Ovary (tissue), 9 donors: Measurements from ENCODE around the gene CRELD2. TPM values are rescaled to one million over a fixed set of nuclear protein-coding genes. Genes with fewer than 3 reads are reported as not detected.

Experiments
- DNase-seq, 5 donors: peaks; one replicate each; pipeline ENCODE4 v3.0.0-alpha.2; 2019 to 2020
- H3K27ac ChIP-seq, 2 donors: fragments of 200-600 bp; one replicate each; pipeline versions ENCODE4 v1.5.1 to v1.8.0; 2019 to 2022
- H3K27me3 ChIP-seq: fragments of 200-600 bp; one replicate; pipeline ENCODE4 v1.8.0; 2022
- H3K36me3 ChIP-seq: fragments of 200-600 bp; sonication (generic); one replicate; pipeline ENCODE4 v1.5.1; 2019
- H3K4me1 ChIP-seq: one replicate; pipeline ENCODE4 v1.8.1; 2013; ENCODE audit warnings: mild to moderate bottlenecking, moderate library complexity; ENCODE audit not compliant: insufficient read depth
- H3K4me3 ChIP-seq: fragments of 200-600 bp; sonication (generic); one replicate; pipeline ENCODE4 v1.5.1; 2017
- H3K9me3 ChIP-seq, 2 donors: fragments of 200-600 bp in 1 of 2; sonication (generic) in 1 of 2; one replicate each; pipeline versions ENCODE4 v1.5.1 to v1.8.1; 2013 to 2019; ENCODE audit warnings: mild to moderate bottlenecking in 1 of 2, moderate library complexity in 1 of 2
- EP300 ChIP-seq: sonication (generic); formaldehyde crosslinking; IDR thresholded peaks from one replicate; pipeline ENCODE4 v1.6.1; 2017; ENCODE audit warnings: antibody characterized with exemption
- POLR2A ChIP-seq: fragments of 450-650 bp; IDR thresholded peaks from one replicate; pipeline ENCODE4 v1.6.1; 2017; ENCODE audit warnings: antibody characterized with exemption, mild to moderate bottlenecking, moderate library complexity
- WGBS, 3 donors: extraction: QIAGEN DNeasy Blood & Tissue Kit in 1 of 3; methylation state at CpG; one replicate each; pipeline versions ENCODE4 v1.1.5 to v1.1.7; 2013 to 2017; 5-methylcytosine and 5-hydroxymethylcytosine counted together
- intact Hi-C, 4 donors: fragments of 100-400 bp; cut with DNase I; formaldehyde crosslinking; loops; one replicate each; pipeline versions ENCODE4 v1.11.0 to v1.15.1; 2022 to 2023
- polyA plus RNA-seq, 2 donors: library from polyadenylated mRNA; stranded (reverse); fragments of 200-250 nt in 1 of 2; fragments of 350-450 nt in 1 of 2; fragmentation: Illumina TruSeq in 1 of 2; extraction: RNeasy Lipid Tissue Mini Kit (QIAGEN cat#74804) in 1 of 2; gene quantifications; one replicate each; pipeline ENCODE4 v1.2.3, GENCODE V29; 2013 to 2014
- total RNA-seq, 7 donors: library from RNA; depleted of rRNA in 2 of 7; stranded (reverse); fragments of >200 nt in 2 of 7; fragmentation: NEBNext Ultra II Directional in 3 of 7; extraction: Animal tissue kit (Norgen Biotek cat#: 25700) in 3 of 7; gene quantifications; one replicate each; pipeline versions ENCODE4 v1.1.0 to v1.2.4, GENCODE V29; 2016 to 2023
- TF ChIP-seq, protein P1 (sequence below), 3 donors: fragments of 450-650 bp in 2 of 3; fragments of 200-600 bp in 1 of 3; IDR thresholded peaks; one replicate each; pipeline versions ENCODE4 v1.5.1 to v1.8.0; 2016 to 2022; ENCODE audit warnings: antibody characterized with exemption in 3 of 3, mild to moderate bottlenecking in 1 of 3
- donor health status: DM: no; HTN: no; CAD: no; lungs with moderate emphysema.
- donor health status: DM: no; HTN: no; CAD: no.
- donor health status: Bipolar disorder and iron deficiency.
- donor health status: DM: yes; HTN: yes; CAD: no.
- donor health status: DM: no; HTN: no; CAD: no.
- donor health status: DM: yes; HTN: yes; CAD: no.

Gene CRELD2
- total and polyA plus RNA-seq, 9 donors = 9.5 to 53.4 (median 24.6) TPM

GRCh38 chr22:49896201-49896600 is 22.2 kb upstream of the CRELD2 start:
- no peak for DNase-seq
- H3K27ac ChIP-seq = no peak overlapping the region
- H3K27me3 ChIP-seq = no peaks in the 10 kb centered on the region
- H3K9me3 ChIP-seq = no peaks in the 10 kb centered on the region
- intact Hi-C loops = no loop called here
- 91 to 93% (median 91%) methylated on average over 5 of the region's 5 CpGs for WGBS, 3 donors
- no peaks in the 10 kb centered on the region for H3K36me3 ChIP-seq
- H3K4me3 ChIP-seq = no peak overlapping the region
- no peak for TF ChIP-seq EP300
- TF ChIP-seq POLR2A = no peak
- TF ChIP-seq, protein P1, sequence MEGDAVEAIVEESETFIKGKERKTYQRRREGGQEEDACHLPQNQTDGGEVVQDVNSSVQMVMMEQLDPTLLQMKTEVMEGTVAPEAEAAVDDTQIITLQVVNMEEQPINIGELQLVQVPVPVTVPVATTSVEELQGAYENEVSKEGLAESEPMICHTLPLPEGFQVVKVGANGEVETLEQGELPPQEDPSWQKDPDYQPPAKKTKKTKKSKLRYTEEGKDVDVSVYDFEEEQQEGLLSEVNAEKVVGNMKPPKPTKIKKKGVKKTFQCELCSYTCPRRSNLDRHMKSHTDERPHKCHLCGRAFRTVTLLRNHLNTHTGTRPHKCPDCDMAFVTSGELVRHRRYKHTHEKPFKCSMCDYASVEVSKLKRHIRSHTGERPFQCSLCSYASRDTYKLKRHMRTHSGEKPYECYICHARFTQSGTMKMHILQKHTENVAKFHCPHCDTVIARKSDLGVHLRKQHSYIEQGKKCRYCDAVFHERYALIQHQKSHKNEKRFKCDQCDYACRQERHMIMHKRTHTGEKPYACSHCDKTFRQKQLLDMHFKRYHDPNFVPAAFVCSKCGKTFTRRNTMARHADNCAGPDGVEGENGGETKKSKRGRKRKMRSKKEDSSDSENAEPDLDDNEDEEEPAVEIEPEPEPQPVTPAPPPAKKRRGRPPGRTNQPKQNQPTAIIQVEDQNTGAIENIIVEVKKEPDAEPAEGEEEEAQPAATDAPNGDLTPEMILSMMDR (IDR thresholded peaks at IDR 0.05) = no peak
- H3K4me1 ChIP-seq = no peaks in the 10 kb centered on the region

GRCh38 chr22:49897015-49897684 is 21.3 kb upstream of the CRELD2 start:
- no peak for DNase-seq
- H3K36me3 ChIP-seq = no peaks in the 10 kb centered on the region
- H3K9me3 ChIP-seq = no peaks in the 10 kb centered on the region
- TF ChIP-seq POLR2A = no peak
- TF ChIP-seq EP300 = no peak
- TF ChIP-seq, protein P1 (IDR thresholded peaks at IDR 0.05) = no peak
- no peak overlapping the region for H3K4me3 ChIP-seq
- H3K27ac ChIP-seq = no peak overlapping the region
- H3K27me3 ChIP-seq = no peaks in the 10 kb centered on the region
- H3K4me1 ChIP-seq = no peaks in the 10 kb centered on the region
- intact Hi-C loops = no loop called here
- WGBS, 3 donors = 89 to 96% (median 94%) methylated on average over 8 of the region's 8 CpGs

- DNase-seq = no peak
- TF ChIP-seq, protein P1 (IDR thresholded peaks at IDR 0.05) = no peak
- no peak for TF ChIP-seq POLR2A
- TF ChIP-seq EP300 = no peak
- Histone ChIP-seq H3K9me3 (no peaks in the 10 kb centered on the region), H3K4me3 (no peak overlapping the region), H3K36me3 (no peaks in the 10 kb centered on the region), H3K27ac (no peak overlapping the region), H3K27me3 (no peaks in the 10 kb centered on the region), H3K4me1 (no peaks in the 10 kb centered on the region)
- 81 to 91% (median 87%) methylated on average over 6 of the region's 6 CpGs for WGBS, 3 donors
- intact Hi-C loops = no loop called here
Observed at GRCh38 chr22:49899530-49899929, 18.9 kb upstream of the CRELD2 start.

GRCh38 chr22:49900441-49901230 is 17.8 kb upstream of the CRELD2 start:
- WGBS, 3 donors = 81 to 84% (median 82%) methylated on average over 30 of the region's 30 CpGs
- no peaks in the 10 kb centered on the region for H3K9me3 ChIP-seq

More at GRCh38 chr22:49900441-49901230, 17.8 kb upstream of the CRELD2 start:
- TF ChIP-seq EP300 = no peak
- TF ChIP-seq POLR2A = no peak
- TF ChIP-seq, protein P1 (IDR thresholded peaks at IDR 0.05) = no peak
- no peak for DNase-seq
- H3K4me1 ChIP-seq = no peaks in the 10 kb centered on the region
- no peak overlapping the region for H3K27ac ChIP-seq
- H3K27me3 ChIP-seq = no peaks in the 10 kb centered on the region
- intact Hi-C loops = no loop called here
- no peak overlapping the region for H3K4me3 ChIP-seq
- no peaks in the 10 kb centered on the region for H3K36me3 ChIP-seq
